Ovary (tissue), 3 donors: Measurements from ENCODE around the gene THAP6.
"Not testable (repeated sequence)": the region's sequence is repeated elsewhere in the genome, so short reads cannot be mapped to it uniquely, and the experiment has no call there.

Source experiments
- CTCF ChIP-seq, 3 donors: fragments of 450-650 bp in 2 of 3; fragments of 200-600 bp in 1 of 3; IDR thresholded peaks; one replicate each; pipeline versions ENCODE4 v1.5.1 to v1.8.0; 2016 to 2022; ENCODE audit warnings: antibody characterized with exemption in 3 of 3, mild to moderate bottlenecking in 1 of 3
- POLR2A ChIP-seq: fragments of 450-650 bp; IDR thresholded peaks from one replicate; pipeline ENCODE4 v1.6.1; 2017; ENCODE audit warnings: antibody characterized with exemption, mild to moderate bottlenecking, moderate library complexity
- donor health status: DM: no; HTN: no; CAD: no.

- TF ChIP-seq POLR2A; CTCF (IDR thresholded peaks at IDR 0.05): not testable (repeated sequence)
These were observed 4.7 kb upstream of the THAP6 start for GRCh38 chr4:75509592-75509991.
